WTC11 (cell line): Measurements from ENCODE around the gene ATAD2B. TPM values are rescaled to one million over a fixed set of nuclear protein-coding genes. Genes with fewer than 3 reads are reported as not detected.

ENCODE experiments used
- ATAC-seq: fragments of 200-7000 bp; cut with Tn5 transposase; 2 replicates; pipeline ENCODE4 v1.10.0; 2021; ENCODE audit warnings: mild to moderate bottlenecking, moderate library complexity
- CTCF ChIA-PET: fragments of 300-600 bp; sonication (Branson Sonifier 250); formaldehyde crosslinking; loops from one replicate; lab custom pipeline; 2021; ENCODE audit warnings: antibody characterized with exemption; lab: Charles Lee
- POLR2A ChIA-PET: fragments of 350-600 bp; sonication (Branson Sonifier 250); formaldehyde crosslinking; loops from one replicate; lab custom pipeline; 2021; ENCODE audit warnings: antibody characterized with exemption; lab: Charles Lee
- DNase-seq: peaks from one replicate; pipeline ENCODE4 v3.0.0; 2021; ENCODE audit warnings: low spot score
- H3K27ac Mint-ChIP-seq: 2 replicates; pipeline ENCODE4 v1.8.0; 2021; ENCODE audit warnings: mixed read lengths
- H3K27me3 Mint-ChIP-seq: 2 replicates; pipeline ENCODE4 v1.8.0; 2021; ENCODE audit warnings: low read depth, mild to moderate bottlenecking, moderate library complexity, mixed read lengths
- H3K36me3 Mint-ChIP-seq: 2 replicates; pipeline ENCODE4 v1.8.0; 2021; ENCODE audit warnings: mixed read lengths
- H3K4me1 Mint-ChIP-seq: 2 replicates; pipeline ENCODE4 v1.8.0; 2022; ENCODE audit warnings: mixed read lengths
- H3K4me3 Mint-ChIP-seq: 2 replicates; pipeline ENCODE4 v1.8.0; 2021; ENCODE audit warnings: mild to moderate bottlenecking, moderate library complexity, mixed read lengths
- H3K9me3 Mint-ChIP-seq: 2 replicates; pipeline ENCODE4 v1.8.0; 2021; ENCODE audit warnings: mixed read lengths
- ATF2 ChIP-seq: sonication (generic); formaldehyde crosslinking; IDR thresholded peaks from 2 replicates; pipeline ENCODE4 v1.8.1; 2022; ENCODE audit warnings: low read depth, missing genetic modification reagents, borderline replicate concordance
- CREB1 ChIP-seq: sonication (generic); formaldehyde crosslinking; IDR thresholded peaks from 2 replicates; pipeline ENCODE4 v1.8.0; 2023; ENCODE audit warnings: mild to moderate bottlenecking, missing genetic modification reagents
- FOXP1 ChIP-seq: sonication (generic); formaldehyde crosslinking; IDR thresholded peaks from 2 replicates; pipeline ENCODE4 v1.8.0; 2022; ENCODE audit warnings: missing genetic modification reagents, mild to moderate bottlenecking, moderate library complexity, borderline replicate concordance
- IRF2 ChIP-seq: sonication (generic); formaldehyde crosslinking; IDR thresholded peaks from 2 replicates; pipeline ENCODE4 v1.8.0; 2022; ENCODE audit warnings: low read depth, missing genetic modification reagents, borderline replicate concordance
- JUN ChIP-seq: sonication (generic); formaldehyde crosslinking; IDR thresholded peaks from 2 replicates; pipeline ENCODE4 v1.8.0; 2023; ENCODE audit warnings: mild to moderate bottlenecking, missing genetic modification reagents
- NFE2L1 ChIP-seq: sonication (generic); formaldehyde crosslinking; IDR thresholded peaks from 2 replicates; pipeline ENCODE4 v1.8.1; 2023; ENCODE audit warnings: missing genetic modification reagents
- NR3C1 ChIP-seq: sonication (generic); formaldehyde crosslinking; conservative IDR thresholded peaks from 2 replicates; pipeline ENCODE4 v1.8.1; 2023; ENCODE audit warnings: low read depth, mild to moderate bottlenecking, missing genetic modification reagents
- TCF7 ChIP-seq: sonication (generic); formaldehyde crosslinking; IDR thresholded peaks from 2 replicates; pipeline ENCODE4 v1.8.0; 2022; ENCODE audit warnings: mild to moderate bottlenecking, low read depth, missing genetic modification reagents, moderate library complexity
- TEAD1 ChIP-seq: sonication (generic); formaldehyde crosslinking; IDR thresholded peaks from 2 replicates; pipeline ENCODE4 v1.8.0; 2022; ENCODE audit warnings: mild to moderate bottlenecking, missing genetic modification reagents
- TP53 ChIP-seq: sonication (generic); formaldehyde crosslinking; IDR thresholded peaks from 2 replicates; pipeline ENCODE4 v1.8.1; 2023; ENCODE audit warnings: mild to moderate bottlenecking, missing genetic modification reagents
- USF1 ChIP-seq: sonication (generic); formaldehyde crosslinking; IDR thresholded peaks from 2 replicates; pipeline ENCODE4 v1.8.0; 2022; ENCODE audit warnings: mild to moderate bottlenecking, missing genetic modification reagents
- ZNF416 ChIP-seq: fragments of 250-450 bp; sonication (Bioruptor Pico); IDR thresholded peaks from 2 replicates; pipeline ENCODE4 v1.9.0; 2021; ENCODE audit warnings: mild to moderate bottlenecking, inconsistent platforms
- ZSCAN18 ChIP-seq: fragments of 250-450 bp; sonication (Bioruptor Pico); IDR thresholded peaks from 2 replicates; pipeline ENCODE4 v2.1.2; 2022; ENCODE audit warnings: mild to moderate bottlenecking, moderate library complexity
- total RNA-seq: library from RNA; stranded (reverse); gene quantifications from 3 replicates; pipeline ENCODE4 v1.2.3, GENCODE V29; 2021
- TF ChIP-seq, protein P1 (sequence below): sonication (generic); formaldehyde crosslinking; IDR thresholded peaks from 2 replicates; pipeline ENCODE4 v1.8.1; 2022; ENCODE audit warnings: missing genetic modification reagents, borderline replicate concordance
- TF ChIP-seq, protein P2 (sequence below): sonication (generic); formaldehyde crosslinking; IDR thresholded peaks from 2 replicates; pipeline ENCODE4 v1.8.1; 2022; ENCODE audit warnings: mild to moderate bottlenecking, moderate library complexity, missing genetic modification reagents
- TF ChIP-seq, protein P3 (sequence below): sonication (generic); formaldehyde crosslinking; IDR thresholded peaks from 2 replicates; pipeline ENCODE4 v1.8.0; 2023; ENCODE audit warnings: missing genetic modification reagents
- TF ChIP-seq, protein P4 (sequence below): sonication (generic); formaldehyde crosslinking; IDR thresholded peaks from 2 replicates; pipeline ENCODE4 v1.8.0; 2023; ENCODE audit warnings: missing genetic modification reagents, mild to moderate bottlenecking, borderline replicate concordance
- TF ChIP-seq, protein P5 (sequence below): sonication (generic); formaldehyde crosslinking; conservative IDR thresholded peaks from 2 replicates; pipeline ENCODE4 v1.8.1; 2023; ENCODE audit warnings: mild to moderate bottlenecking, low read depth, missing genetic modification reagents, moderate library complexity

The ATAD2B gene
- total RNA-seq, 1 experiment from 2014 or later: 21.5 TPM

DNA sequence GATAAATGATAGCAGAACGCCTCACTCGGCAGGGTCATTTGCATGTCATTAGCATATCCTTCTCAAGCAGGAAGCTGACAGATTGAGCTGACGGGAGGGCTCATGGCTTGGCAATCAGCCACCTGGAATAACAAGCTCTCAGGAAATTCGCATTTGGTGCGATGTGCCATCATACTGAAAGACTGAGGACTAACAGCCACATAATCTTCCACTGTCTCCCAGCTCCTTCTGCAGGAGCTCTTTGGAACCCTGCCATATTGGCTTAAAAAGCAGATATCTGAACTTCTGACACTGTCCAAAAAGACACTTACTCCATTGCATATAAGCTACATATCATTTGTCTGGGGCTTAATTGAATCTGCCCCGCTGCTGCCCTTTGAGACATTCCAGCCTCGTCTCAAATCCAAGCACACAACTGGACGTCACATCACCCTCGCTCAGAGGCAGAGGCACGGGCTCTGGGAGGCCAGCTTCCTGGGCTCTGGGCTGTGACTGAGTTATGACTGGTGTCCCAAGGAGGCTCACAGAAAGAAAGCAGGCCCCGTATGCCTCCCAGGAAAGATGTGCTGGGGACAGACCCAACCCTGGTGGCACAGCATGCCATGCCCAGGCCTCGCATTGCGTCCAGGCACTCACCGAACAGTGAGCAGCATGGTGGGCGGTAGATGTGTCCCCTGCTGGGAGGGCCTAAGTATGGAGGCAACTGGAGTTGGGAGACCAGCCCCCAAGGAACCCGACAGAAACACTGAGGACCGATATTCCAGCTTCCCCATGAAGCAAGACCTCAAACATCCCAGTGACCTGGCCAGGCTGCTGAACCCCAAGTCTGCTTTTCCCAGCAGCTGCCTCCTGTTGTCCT, 228.0 kb downstream of the ATAD2B start:
- ATAC-seq (peak; percentile 69), DNase-seq (no peak)
- TF ChIP-seq NR3C1 (CRISPR knock-in tag) (no peak), ZSCAN18 (no peak), TEAD1 (CRISPR knock-in tag) (no peak), FOXP1 (no peak), ATF2 (CRISPR knock-in tag) (no peak), ZNF416 (CRISPR knock-in tag) (no peak), NFE2L1 (CRISPR knock-in tag) (no peak), CREB1 (CRISPR knock-in tag) (no peak), TP53 (CRISPR knock-in tag) (no peak), USF1 (no peak), IRF2 (CRISPR knock-in tag) (no peak), TCF7 (no peak), JUN (CRISPR knock-in tag) (no peak)
- TF ChIP-seq, protein P1, sequence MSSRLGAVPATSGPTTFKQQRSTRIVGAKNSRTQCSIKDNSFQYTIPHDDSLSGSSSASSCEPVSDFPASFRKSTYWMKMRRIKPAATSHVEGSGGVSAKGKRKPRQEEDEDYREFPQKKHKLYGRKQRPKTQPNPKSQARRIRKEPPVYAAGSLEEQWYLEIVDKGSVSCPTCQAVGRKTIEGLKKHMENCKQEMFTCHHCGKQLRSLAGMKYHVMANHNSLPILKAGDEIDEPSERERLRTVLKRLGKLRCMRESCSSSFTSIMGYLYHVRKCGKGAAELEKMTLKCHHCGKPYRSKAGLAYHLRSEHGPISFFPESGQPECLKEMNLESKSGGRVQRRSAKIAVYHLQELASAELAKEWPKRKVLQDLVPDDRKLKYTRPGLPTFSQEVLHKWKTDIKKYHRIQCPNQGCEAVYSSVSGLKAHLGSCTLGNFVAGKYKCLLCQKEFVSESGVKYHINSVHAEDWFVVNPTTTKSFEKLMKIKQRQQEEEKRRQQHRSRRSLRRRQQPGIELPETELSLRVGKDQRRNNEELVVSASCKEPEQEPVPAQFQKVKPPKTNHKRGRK (CRISPR knock-in tag): no peak
- TF ChIP-seq, protein P2, sequence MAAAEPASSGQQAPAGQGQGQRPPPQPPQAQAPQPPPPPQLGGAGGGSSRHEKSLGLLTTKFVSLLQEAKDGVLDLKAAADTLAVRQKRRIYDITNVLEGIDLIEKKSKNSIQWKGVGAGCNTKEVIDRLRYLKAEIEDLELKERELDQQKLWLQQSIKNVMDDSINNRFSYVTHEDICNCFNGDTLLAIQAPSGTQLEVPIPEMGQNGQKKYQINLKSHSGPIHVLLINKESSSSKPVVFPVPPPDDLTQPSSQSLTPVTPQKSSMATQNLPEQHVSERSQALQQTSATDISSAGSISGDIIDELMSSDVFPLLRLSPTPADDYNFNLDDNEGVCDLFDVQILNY (CRISPR knock-in tag): no peak
- TF ChIP-seq, protein P3, sequence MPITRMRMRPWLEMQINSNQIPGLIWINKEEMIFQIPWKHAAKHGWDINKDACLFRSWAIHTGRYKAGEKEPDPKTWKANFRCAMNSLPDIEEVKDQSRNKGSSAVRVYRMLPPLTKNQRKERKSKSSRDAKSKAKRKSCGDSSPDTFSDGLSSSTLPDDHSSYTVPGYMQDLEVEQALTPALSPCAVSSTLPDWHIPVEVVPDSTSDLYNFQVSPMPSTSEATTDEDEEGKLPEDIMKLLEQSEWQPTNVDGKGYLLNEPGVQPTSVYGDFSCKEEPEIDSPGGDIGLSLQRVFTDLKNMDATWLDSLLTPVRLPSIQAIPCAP: no peak
- TF ChIP-seq, protein P4, sequence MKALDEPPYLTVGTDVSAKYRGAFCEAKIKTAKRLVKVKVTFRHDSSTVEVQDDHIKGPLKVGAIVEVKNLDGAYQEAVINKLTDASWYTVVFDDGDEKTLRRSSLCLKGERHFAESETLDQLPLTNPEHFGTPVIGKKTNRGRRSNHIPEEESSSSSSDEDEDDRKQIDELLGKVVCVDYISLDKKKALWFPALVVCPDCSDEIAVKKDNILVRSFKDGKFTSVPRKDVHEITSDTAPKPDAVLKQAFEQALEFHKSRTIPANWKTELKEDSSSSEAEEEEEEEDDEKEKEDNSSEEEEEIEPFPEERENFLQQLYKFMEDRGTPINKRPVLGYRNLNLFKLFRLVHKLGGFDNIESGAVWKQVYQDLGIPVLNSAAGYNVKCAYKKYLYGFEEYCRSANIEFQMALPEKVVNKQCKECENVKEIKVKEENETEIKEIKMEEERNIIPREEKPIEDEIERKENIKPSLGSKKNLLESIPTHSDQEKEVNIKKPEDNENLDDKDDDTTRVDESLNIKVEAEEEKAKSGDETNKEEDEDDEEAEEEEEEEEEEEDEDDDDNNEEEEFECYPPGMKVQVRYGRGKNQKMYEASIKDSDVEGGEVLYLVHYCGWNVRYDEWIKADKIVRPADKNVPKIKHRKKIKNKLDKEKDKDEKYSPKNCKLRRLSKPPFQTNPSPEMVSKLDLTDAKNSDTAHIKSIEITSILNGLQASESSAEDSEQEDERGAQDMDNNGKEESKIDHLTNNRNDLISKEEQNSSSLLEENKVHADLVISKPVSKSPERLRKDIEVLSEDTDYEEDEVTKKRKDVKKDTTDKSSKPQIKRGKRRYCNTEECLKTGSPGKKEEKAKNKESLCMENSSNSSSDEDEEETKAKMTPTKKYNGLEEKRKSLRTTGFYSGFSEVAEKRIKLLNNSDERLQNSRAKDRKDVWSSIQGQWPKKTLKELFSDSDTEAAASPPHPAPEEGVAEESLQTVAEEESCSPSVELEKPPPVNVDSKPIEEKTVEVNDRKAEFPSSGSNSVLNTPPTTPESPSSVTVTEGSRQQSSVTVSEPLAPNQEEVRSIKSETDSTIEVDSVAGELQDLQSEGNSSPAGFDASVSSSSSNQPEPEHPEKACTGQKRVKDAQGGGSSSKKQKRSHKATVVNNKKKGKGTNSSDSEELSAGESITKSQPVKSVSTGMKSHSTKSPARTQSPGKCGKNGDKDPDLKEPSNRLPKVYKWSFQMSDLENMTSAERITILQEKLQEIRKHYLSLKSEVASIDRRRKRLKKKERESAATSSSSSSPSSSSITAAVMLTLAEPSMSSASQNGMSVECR: no peak
- TF ChIP-seq, protein P5, sequence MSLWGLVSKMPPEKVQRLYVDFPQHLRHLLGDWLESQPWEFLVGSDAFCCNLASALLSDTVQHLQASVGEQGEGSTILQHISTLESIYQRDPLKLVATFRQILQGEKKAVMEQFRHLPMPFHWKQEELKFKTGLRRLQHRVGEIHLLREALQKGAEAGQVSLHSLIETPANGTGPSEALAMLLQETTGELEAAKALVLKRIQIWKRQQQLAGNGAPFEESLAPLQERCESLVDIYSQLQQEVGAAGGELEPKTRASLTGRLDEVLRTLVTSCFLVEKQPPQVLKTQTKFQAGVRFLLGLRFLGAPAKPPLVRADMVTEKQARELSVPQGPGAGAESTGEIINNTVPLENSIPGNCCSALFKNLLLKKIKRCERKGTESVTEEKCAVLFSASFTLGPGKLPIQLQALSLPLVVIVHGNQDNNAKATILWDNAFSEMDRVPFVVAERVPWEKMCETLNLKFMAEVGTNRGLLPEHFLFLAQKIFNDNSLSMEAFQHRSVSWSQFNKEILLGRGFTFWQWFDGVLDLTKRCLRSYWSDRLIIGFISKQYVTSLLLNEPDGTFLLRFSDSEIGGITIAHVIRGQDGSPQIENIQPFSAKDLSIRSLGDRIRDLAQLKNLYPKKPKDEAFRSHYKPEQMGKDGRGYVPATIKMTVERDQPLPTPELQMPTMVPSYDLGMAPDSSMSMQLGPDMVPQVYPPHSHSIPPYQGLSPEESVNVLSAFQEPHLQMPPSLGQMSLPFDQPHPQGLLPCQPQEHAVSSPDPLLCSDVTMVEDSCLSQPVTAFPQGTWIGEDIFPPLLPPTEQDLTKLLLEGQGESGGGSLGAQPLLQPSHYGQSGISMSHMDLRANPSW: no peak
- Mint-ChIP-seq H3K9me3 (peaks cover 13% of the 10 kb centered on the region), H3K4me1 (peaks cover 14% of the 10 kb centered on the region), H3K27ac (no peak overlapping the region; the same call in 1 of the 2 replicates), H3K27me3 (no peaks in the 10 kb centered on the region), H3K4me3 (no peak overlapping the region), H3K36me3 (peaks cover 24% of the 10 kb centered on the region)
- POLR2A ChIA-PET: no interaction called here
- CTCF ChIA-PET: interaction anchor here (1.0 to 1.3 kb wide), 2 partner anchors 75 to 385 kb away, joined by 4 read pairs; partner anchors contain the start of gene TP53I3
